ELF-1 (cell line): ENCODE data around the gene CACNB4.
"Not testable (repeated sequence)": the region's sequence is repeated elsewhere in the genome, so short reads cannot be mapped to it uniquely, and the experiment has no call there.

Source experiments
- DNase-seq: peaks from one replicate; pipeline ENCODE4 v3.0.0-alpha.2; 2016; ENCODE audit warnings: low read depth, low spot score

Gene CACNB4

DNA sequence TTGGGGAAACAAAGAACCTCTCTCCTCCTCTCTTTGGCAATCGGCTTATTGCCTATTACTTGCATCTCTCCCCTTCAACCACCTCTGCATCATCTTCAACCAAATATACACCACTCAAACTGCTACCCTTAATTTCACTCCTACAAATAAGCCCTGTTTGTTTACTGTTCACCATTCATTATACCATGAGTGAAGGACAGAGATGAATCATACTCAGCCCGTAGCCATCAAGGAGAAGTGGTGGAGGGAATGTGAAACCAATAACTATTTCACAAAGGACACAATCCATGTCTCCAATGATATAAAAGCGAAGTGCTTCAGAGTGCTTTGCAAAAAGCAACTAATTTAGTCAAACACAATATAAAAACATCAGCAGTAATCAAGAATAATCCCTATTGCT lies 76.8 kb downstream of the CACNB4 start:
- DNase-seq: no peak

DNA sequence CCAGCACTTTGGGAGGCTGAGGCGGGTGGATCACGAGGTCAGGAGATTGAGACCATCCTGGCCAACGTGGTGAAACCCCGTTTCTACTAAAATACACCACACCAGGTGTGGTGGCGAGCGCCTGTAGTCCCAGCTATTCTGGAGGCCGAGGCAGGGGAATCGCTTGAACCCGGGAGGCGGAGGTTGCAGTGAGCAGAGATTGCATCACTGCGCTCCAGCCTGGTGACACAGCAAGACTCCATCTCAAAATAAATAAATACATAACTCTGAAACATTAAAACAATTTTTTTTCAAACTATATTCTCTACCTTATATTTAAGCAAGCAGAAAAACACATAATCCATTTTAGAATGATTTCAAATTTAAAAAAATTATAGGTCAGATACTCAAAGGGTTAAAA lies 77.8 kb downstream of the CACNB4 start:
- not testable (repeated sequence) for DNase-seq

DNA sequence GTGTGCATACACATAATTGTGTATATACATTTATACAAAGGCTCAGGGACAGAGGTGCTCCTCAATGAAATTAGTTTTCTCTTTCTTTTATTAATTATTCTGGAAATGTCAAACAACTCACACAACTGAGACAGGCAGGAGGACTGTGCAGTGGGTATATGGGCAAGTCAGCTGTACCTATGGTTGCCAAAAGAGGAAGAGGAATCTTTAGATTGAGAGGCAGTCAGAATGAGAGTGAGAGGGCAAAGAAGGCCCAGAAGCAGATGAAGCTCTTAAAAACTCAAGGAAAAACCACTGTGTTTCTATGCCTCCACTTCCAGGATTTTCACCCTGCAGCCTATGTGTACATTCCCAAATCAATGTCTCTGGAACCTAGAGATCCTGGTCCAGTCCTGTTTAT lies 79.1 kb downstream of the CACNB4 start:
- DNase-seq: no peak

DNA sequence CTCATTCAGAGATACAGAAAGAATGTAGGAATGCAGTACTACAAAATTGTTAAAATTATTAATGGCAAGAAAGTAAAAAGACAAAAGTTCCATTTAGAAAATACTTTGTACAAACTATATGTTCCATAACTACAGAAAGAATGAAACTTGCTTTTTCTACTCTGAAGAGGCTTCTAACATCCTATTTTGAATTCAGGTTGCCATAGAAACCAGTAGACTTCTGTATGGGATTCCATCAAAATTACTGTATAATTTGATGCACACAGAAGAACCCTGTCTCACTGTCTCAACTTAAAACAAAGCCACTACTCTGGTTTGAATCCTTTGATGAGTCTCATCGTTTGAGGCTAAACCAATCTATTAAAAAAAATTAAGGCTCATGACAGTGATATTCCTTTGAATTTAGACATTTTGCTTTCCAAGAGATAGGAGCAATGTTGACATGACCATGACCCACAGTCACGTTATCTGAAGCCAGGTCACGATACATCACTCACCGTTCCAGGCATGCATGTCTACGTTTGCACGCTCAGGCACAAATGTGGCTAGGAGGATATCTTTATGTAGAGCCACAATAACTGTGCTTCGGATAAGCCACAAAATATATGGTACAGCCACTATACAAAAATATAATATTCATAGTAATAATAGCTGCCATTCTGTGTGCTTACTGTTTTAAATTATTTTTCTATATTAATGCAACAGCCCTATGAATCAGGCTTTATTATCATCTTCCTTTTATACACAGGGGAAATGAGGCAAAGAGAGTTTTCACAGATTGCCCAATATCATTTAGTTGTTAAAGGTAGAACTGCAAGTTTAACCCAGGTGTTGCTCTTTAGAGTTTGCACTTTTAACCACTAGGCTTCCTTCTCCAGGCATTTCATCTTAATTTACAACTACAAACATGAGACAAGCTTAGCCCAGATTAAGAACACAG lies 82.4 kb downstream of the CACNB4 start:
- DNase-seq: no peak

DNA sequence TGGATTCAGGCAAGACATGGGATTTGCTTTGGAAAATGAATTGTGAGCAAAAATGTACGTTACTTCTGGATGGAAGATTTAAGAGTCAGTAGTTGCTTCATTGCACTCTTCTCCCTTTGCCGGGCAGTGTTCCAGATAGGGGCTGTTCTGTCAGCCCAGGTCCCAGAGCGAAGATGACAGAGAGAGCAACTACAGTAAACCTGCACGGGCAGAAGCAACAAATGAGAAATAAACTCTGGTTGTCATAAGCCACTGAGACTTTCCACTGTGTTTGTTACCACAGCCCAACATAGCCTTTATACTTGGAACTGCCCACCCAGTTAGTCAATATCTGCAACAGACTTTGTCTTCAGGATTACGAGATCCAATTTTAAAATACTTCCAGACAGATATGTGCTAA lies 83.3 kb downstream of the CACNB4 start:
- DNase-seq: no peak

DNA sequence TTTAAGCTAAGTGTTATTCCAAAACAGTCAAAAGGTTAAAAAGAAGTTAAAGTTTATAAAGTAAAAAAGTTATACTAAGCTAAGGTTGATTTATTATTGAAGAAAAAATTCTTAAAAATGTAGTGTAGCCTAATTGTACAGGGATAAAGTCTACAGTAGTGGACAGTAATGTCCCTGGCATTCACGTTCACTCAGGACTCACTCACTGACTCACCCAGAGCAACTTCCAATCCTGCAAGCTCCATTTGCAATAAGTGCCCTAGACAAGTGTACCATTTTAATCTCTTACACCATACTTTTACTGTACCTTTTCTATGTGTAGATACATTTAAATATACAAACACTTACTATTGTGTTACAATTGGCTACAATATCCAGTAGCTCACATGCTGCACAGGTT lies 86.1 kb downstream of the CACNB4 start:
- DNase-seq: no peak

DNA sequence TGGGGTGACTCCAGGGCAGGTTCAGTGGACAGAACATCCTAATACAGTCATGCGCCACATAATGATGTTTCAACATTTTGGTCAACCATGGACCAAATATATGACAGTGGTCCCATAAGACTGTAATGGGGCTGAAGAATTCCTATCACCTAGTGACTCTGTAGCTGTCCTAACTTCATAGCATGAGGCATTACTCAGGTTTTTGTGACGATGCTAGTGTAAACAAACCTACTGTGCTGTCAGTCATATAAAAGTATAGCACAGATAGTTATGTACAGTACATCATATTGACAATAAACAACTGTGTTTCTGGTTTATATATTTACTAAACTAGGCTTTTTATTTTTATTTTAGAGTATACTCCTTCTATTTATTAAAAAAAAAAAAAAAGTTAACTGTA lies 87.1 kb downstream of the CACNB4 start:
- no peak for DNase-seq

DNA sequence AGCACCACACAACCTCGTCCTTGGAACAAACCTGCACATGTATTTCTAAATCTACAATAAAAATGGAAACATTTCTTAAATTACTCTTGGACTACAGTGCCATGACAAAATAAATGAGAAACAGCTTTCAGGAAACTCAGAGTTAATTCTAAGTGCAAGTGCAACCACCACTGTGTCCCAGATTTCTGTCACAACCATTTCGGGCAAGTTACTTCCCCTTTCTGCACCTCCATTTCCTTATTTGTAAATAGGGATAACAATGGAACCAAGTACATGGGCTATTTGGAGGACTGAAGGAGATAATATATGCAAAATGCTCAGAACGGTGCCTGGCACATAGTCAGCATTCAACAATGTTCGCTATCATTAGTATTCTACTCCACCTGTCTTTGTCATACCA lies 93.2 kb downstream of the CACNB4 start:
- no peak for DNase-seq

DNA sequence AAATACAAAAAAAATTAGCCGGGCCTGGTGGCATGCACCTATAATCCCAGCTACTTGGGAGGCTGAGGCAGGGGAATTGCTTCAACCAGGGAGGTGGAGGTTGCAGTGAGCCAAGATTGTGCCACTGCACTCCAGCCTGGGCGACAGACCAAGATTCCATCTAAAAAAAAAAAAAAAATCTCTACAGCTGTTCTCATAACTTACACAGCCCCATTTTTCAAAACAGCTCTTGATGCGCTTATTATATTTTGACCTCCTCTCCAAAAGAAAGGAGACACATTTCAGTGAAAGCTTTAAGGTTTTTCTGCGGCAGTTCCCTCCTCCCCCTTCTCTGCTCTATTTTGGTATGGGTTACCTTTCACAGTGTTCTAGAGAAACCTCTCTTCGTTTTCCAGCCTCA lies 95.6 kb downstream of the CACNB4 start:
- DNase-seq: not testable (repeated sequence)

DNA sequence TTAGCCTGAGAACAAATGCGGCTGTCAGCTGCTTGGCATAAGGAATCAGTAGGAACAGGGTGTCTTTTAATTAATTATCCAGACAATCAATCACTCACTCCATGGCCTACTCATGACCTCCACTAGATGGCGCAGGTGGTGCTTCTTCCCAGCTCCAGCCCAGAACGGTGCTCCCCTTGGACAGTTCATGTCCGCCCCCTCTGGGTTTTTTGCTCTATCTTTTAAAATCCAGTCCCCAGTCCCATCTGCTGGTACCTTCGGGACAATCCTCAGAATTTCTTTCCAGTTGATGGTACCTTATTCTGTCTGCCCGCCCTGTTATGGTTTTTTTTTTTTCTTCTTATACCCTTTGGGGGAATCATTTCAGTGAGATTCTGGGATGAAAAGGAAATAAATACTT lies 99.8 kb downstream of the CACNB4 start:
- DNase-seq: peak; percentile 75

DNA sequence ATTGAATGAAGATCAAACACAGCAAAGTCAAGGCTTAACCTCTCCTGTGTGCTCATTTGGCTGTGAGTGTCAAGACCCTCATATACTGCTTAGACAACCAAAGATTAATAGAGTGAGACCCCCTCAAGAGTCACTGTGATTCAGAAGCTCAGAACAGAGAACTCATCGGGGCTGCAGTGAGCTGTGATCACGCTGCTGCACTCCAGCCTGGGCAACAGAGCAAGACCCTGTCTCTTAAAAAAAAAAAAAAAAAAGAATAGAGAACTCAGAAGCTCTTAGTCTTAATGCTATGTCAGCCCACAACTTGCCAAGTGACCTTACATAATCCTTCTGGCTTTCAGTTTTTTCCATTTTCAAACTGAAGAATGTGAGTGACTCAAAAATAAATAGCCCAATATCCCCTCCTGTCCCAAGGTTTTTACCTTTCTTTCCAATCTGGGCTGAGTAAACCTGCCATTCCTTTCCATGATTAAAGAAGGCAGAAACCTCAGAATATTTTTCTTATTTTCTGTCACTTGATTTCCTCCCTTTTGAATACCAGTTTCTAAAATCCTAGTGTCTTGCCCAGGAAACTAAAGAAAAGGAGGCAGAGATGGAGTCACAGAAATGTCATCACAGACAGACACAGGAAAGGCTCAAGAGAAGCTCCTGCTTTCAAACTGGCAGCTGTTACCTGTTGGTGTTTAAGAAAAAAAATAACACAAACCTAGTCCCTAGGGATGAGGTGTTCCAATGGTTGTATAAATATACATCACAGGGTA lies 102.4 kb downstream of the CACNB4 start:
- DNase-seq: no peak

DNA sequence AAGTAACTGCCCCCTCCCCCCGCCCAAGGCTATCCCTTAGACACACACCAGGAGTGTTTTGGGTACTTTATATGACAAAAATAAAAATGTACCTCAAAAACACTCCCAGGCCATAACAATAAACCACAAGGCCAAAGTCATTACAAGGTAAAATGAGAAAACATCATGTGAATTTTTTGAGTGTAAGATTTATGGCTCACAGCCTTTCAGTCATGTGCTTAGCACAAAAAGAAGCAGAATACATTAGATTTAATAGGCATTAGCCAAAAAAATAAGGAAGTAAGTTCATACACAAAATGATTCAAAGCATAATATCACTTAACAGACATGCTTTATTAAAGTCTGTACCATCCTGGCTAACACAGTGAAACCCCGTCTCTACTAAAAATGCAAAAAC lies 103.7 kb downstream of the CACNB4 start:
- no peak for DNase-seq

DNA sequence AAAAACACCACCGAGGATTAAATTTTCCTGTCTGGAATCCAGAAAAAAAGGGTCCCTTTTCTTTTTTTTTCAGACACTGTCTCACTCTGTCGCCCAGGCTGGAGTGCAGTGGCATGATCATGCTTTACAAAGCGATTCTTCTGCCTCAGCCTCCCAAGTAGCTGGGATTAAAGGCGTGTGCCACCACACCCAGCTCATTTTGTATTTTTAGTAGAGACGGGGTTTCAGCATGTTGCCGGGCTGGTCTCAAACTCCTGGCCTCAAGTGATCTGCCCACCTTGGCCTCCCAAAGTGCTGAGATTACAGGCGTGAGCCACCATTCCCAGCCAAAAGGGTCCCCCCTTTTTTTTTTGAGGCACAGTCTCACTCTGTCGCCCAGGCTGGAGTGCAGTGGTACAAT lies 104.7 kb downstream of the CACNB4 start:
- DNase-seq: not testable (repeated sequence)

DNA sequence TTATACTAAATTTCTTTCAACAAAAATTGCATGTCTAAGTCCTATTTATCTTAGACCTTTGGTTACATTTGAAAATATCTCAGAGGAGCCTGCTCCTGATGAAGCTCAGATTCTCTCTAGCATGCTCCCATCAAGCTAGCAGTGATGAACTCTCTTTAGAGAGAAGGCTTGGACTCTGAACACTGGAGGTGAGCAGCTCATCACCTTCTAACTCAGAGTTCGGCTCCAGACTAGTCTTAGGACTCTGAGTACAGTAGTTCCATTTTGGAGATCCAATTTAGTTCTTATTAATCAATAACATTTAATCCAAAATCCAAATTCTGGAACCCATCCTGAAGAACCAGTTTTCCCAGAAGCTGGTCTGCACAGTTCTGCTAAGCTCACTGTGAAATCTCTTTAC lies 107.8 kb downstream of the CACNB4 start:
- DNase-seq: no peak

DNA sequence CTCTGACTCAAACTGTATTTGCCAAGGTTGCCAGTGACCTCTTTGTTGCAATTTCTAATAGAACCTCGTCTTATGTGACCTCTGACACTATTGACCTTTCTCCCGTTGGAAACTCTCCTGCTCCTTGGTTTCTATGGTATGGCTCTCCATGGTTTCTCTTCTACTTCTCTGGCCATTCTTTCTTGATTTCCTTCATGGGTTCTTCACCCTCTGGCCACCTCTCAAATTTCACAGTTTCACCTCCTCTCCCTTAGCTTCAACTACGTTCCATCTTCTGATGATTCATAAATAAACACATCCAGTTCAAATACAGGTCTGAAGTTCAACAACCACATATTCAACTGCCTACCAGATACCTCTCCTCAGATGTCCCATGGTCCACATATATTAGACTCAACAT lies 109.5 kb downstream of the CACNB4 start:
- DNase-seq: no peak

DNA sequence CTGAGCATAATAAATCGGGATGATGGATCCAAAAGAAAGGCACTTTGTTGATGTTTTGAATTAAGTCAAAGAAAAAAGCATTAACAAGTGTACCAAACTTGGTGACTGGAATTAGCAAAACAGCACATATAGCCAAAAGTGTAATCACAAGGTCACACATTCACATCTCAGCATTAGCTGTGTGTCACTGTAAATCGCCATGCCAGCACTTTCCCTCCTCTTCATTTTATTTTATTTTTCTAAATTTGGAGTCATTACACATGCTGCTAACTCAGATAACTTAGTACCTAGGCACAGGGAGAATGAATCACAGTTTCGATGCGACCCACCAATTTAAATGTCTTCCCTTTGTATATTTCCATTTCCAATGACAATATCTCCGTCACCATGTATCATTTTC lies 111.4 kb downstream of the CACNB4 start:
- no peak for DNase-seq

DNA sequence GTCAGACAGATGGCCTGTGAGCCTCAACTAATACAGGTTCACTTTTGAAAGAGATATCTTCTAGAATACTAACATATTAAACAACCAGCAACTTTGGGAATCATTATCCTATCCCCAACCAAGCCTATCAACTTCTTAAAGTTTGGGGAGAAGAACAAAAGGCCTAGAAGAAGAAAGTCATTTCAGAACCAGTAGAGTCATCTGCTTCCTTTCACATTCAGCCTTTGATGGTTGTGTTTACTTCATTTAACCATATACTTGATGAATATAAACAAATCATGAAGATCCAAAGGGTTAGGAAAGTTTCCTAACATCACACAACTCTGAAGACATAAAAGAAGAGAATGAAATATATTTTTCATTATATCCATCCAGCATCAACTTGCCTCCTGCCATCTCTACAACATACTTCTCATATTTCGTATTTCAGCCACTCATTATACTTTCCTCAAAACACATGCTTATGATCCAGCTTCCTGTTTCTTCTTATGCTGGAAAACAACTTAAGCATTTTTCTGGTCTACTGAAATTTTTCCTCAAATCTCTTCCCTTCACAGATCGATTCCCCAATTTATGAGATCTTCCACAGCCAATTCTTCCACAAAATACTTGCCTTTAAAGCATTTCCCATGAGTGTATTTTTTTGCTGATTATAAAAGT lies 114.3 kb downstream of the CACNB4 start:
- no peak for DNase-seq

DNA sequence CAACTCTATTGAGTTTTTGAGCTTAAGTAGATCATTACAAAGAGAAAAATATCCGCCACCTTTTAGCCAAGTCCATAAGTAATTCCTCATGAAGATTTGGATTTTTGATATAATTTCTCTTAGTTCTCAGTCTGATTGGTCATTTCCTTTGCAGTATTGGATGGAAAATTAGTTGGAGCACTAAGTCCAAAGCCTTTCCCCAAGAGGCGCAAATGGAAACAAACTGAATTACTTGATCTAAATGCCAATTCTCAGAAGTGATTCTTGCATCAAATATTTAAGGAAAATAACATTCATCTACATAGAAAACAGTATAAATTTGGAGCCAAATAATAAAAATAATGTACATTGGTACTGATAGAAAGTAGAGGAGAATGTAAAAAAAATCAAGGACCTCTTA lies 115.6 kb downstream of the CACNB4 start:
- DNase-seq: no peak

DNA sequence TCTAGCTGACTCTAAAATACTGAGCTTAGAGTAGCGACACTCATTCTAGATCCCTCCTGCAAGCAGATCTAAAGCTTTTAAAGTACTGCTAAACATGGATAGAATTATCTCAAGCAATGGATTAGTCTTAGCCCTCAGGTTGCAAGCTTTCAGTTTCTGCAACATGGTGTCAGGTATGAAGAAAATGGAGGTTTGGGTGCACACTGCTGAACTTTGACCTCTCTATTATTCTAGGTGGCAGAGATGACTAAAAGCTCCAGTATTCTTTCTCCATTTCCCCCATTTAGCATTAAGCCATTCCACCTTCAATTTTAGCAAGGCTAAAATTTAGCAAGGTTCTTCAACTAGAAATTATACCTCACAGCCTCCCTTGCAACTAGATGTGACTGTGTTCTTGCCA lies 117.0 kb downstream of the CACNB4 start:
- DNase-seq: no peak

DNA sequence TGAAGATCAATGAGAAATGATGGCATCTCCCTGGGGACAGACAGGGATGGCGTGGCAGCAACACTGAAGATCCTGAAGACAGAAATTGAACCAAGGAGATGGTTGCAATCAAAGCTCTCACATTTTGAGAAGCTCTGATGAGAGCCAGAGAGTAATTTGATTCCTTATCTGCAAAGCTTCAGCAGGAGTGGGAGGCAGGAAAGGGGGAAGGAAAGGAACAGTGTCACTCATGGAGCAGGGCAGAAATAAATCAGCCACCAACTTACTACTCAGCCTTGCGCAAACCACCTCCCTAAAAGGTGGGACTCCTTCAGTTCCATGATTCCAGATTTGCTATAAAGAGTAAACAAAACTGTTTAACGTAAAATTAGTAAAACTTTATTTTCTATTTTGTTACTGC lies 119.2 kb downstream of the CACNB4 start:
- DNase-seq: no peak

DNA sequence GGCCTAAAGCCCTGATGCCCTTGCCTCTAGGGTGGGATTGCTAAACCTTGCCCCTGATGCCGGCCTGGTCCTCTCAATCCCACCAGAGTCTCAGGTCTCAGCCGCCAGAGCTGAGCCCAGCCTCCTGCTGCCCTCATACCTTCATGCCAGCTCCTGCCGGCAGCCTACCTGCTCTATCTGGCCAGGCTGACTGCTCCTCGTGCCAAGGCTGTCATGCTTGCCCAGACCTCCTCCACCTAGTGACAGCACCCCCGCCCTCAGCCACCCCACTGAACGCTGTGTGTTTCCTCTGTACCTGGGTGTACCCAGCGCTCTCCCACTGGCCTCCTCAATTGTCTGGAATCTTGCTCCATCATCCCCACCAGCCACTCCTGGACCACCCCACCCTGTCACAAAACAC lies 120.1 kb downstream of the CACNB4 start:
- no peak for DNase-seq

DNA sequence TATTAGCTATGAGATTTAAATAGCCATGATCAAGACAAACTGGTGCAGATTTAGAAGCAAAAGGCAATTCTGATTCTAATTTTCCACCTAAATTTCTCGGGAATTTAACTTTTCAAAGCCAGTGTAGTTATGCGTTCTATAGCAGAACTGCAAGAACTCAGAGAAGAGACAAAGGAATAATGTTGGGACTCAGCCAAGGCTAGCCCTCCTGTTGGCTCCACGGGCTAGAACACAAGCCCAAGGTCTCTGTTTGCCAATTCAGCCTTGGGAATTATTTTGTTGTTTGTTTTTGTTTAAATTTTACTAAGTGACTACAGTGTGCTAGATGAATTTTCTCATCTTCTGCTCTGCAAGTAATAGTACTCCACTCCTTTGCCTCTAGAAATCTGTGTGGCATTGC lies 121.2 kb downstream of the CACNB4 start:
- DNase-seq: no peak
